GM12878 (cell line): ENCODE results near the gene ZSCAN18. TPM values are rescaled to one million over a fixed set of nuclear protein-coding genes. Genes with fewer than 3 reads are reported as not detected.

Experiments
- MTA2 ChIP-seq: fragments of 450-650 bp; IDR thresholded peaks from 2 replicates; pipeline ENCODE4 v1.6.1; 2016; ENCODE audit warnings: low read depth, mild to moderate bottlenecking, moderate library complexity
- NBN ChIP-seq: fragments of 450-650 bp; IDR thresholded peaks from 2 replicates; pipeline ENCODE4 v1.6.1; 2016
- PAX5 ChIP-seq: IDR thresholded peaks from 2 replicates; pipeline ENCODE4 v1.6.1; 2011; ENCODE audit warnings: low read depth, low read length, borderline replicate concordance
- PAX8 ChIP-seq: fragments of 450-650 bp; IDR thresholded peaks from 2 replicates; pipeline ENCODE4 v1.6.1; 2017; ENCODE audit warnings: mild to moderate bottlenecking, moderate library complexity
- PBX3 ChIP-seq: IDR thresholded peaks from 2 replicates; pipeline ENCODE4 v1.6.1; 2011; ENCODE audit warnings: mild to moderate bottlenecking, low read depth, low read length, moderate library complexity; ENCODE audit not compliant: insufficient replicate concordance
- POLR2AphosphoS2 ChIP-seq: IDR thresholded peaks from 2 replicates; pipeline ENCODE4 v1.6.1; 2011; ENCODE audit warnings: low read depth, mild to moderate bottlenecking, low read length, improper control_type of control experiment, moderate library complexity
- RUNX3 ChIP-seq: IDR thresholded peaks from 2 replicates; pipeline ENCODE4 v1.6.1; 2012; ENCODE audit warnings: low read length, inconsistent platforms
- SKIL ChIP-seq: fragments of 450-650 bp; IDR thresholded peaks from 2 replicates; pipeline ENCODE4 v1.6.1; 2017; ENCODE audit warnings: mild to moderate bottlenecking, low read depth, inconsistent platforms; ENCODE audit not compliant: poor library complexity, severe bottlenecking
- TBL1XR1 ChIP-seq: IDR thresholded peaks from 2 replicates; pipeline ENCODE4 v1.6.1; 2012; ENCODE audit warnings: low read depth, low read length, improper control_type of control experiment
- YBX1 ChIP-seq: fragments of 450-650 bp; IDR thresholded peaks from 2 replicates; pipeline ENCODE4 v1.6.1; 2016; ENCODE audit warnings: antibody characterized with exemption
- polyA plus RNA-seq, 11 experiments: library from polyadenylated mRNA; depleted of rRNA in 4 of 11; unstranded in 6 of 11; stranded (reverse) in 5 of 11; fragments of >200 nt; fragmentation: Nextera tagmentation in 4 of 11; fragmentation: Illumina TruSeq in 1 of 11; extraction: Ambion mirVana in 4 of 11; extraction: Trizol in 1 of 11; gene quantifications; 1 replicate in 1 of 11; 2 replicates in 10 of 11; pipeline versions ENCODE4 v1.2.1 to v1.2.3, GENCODE V29; 2011 to 2016; ENCODE audit warnings: inconsistent platforms in 2 of 11, missing spikeins in 2 of 11, low read depth in 1 of 11
- total RNA-seq, 4 experiments: library from RNA; depleted of rRNA in 3 of 4; stranded (reverse); fragments of >200 nt in 3 of 4; fragmentation: Illumina TruSeq in 1 of 4; extraction: Trizol in 1 of 4; gene quantifications; 2 replicates each; pipeline versions ENCODE4 v1.2.1 to v1.2.3, GENCODE V29; 2013 to 2021
- TF ChIP-seq, protein P1 (sequence below): IDR thresholded peaks from 2 replicates; pipeline ENCODE4 v1.6.1; 2011; ENCODE audit warnings: borderline replicate concordance, low read depth, mild to moderate bottlenecking, moderate library complexity, mixed read lengths, low read length; ENCODE audit not compliant: insufficient read depth; ENCODE audit errors: extremely low read length
- TF ChIP-seq, protein P2 (sequence below): fragments of 450-650 bp; formaldehyde crosslinking; IDR thresholded peaks from 2 replicates; pipeline ENCODE4 v1.4.0; 2022; ENCODE audit warnings: mild to moderate bottlenecking, moderate library complexity

The ZSCAN18 gene
- total and polyA plus RNA-seq, 10 of the 15 experiments (the other 5 are each of a cell fraction or from before 2014, with no cell fraction given), result 0.64 TPM; not detected in 8

DNA sequence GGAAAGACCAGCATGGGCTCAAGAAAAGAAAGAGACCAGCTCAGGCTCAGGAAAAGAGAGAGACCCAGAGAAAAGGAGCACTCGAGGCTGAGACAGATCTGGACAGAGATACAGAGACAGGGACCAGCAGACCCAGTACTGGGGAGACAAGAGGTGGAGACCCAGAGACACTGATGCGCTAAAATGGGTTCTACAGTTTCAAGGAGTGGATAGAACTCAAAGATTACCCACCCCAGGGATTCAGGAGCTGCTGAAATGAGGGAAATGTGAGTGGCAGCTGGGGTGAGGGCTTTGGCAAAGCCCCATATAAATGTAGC, 609 bp upstream of the ZSCAN18 start (continued):
- TF ChIP-seq, protein P1, sequence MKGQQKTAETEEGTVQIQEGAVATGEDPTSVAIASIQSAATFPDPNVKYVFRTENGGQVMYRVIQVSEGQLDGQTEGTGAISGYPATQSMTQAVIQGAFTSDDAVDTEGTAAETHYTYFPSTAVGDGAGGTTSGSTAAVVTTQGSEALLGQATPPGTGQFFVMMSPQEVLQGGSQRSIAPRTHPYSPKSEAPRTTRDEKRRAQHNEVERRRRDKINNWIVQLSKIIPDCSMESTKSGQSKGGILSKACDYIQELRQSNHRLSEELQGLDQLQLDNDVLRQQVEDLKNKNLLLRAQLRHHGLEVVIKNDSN, result no peak
- TF ChIP-seq PAX8 (no peak), YBX1 (no peak), SKIL (no peak), RUNX3 (no peak), TBL1XR1 (no peak), PAX5 (no peak), POLR2AphosphoS2 (no peak), NBN (no peak), PBX3 (no peak), MTA2 (no peak)
- TF ChIP-seq, protein P2, sequence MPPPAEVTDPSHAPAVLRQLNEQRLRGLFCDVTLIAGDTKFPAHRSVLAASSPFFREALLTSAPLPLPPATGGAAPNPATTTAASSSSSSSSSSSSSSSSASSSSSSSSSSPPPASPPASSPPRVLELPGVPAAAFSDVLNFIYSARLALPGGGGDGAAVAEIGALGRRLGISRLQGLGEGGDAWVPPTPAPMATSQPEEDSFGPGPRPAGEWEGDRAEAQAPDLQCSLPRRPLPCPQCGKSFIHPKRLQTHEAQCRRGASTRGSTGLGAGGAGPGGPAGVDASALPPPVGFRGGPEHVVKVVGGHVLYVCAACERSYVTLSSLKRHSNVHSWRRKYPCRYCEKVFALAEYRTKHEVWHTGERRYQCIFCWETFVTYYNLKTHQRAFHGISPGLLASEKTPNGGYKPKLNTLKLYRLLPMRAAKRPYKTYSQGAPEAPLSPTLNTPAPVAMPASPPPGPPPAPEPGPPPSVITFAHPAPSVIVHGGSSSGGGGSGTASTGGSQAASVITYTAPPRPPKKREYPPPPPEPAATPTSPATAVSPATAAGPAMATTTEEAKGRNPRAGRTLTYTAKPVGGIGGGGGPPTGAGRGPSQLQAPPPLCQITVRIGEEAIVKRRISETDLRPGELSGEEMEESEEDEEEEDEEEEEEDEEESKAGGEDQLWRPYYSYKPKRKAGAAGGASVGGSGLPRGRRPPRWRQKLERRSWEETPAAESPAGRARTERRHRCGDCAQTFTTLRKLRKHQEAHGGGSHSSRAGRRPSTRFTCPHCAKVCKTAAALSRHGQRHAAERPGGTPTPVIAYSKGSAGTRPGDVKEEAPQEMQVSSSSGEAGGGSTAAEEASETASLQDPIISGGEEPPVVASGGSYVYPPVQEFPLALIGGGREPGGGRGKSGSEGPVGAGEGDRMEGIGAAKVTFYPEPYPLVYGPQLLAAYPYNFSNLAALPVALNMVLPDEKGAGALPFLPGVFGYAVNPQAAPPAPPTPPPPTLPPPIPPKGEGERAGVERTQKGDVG (CRISPR knock-in tag), result no peak
